HEK293 (cell line): Measurements from ENCODE around the gene KCNC4.
A peak's percentile ranks its signal among the peaks of the same experiment; 100 is the strongest.

Experiments used
- CTCF ChIA-PET: fragments of 350-600 bp; formaldehyde crosslinking; extraction: SDS; loops from one replicate; lab custom pipeline; 2021; ENCODE audit warnings: antibody characterized with exemption; lab: Yijun Ruan, JAX
- POLR2A ChIA-PET: fragments of 300-600 bp; formaldehyde crosslinking; extraction: SDS; loops from one replicate; lab custom pipeline; 2020; ENCODE audit warnings: antibody characterized with exemption, inconsistent platforms; lab: Yijun Ruan, JAX
- H3K27ac ChIP-seq: fragments of 200-500 bp; sonication (Bioruptor generic); 2 replicates; pipeline ENCODE4 v1.5.1; 2014; ENCODE audit warnings: low read depth, low read length, control low read depth, inconsistent platforms; ENCODE audit errors: extremely low read depth
- H3K36me3 ChIP-seq, 2 experiments: fragments of 200-500 bp in 1 of 2; sonication (Bioruptor generic) in 1 of 2; 1 replicate in 1 of 2; 2 replicates in 1 of 2; pipeline ENCODE4 v1.5.1; 2014 to 2017; ENCODE audit warnings: inconsistent platforms in 2 of 2, low read length in 2 of 2; ENCODE audit not compliant: control insufficient read depth in 2 of 2, insufficient read depth in 1 of 2
- H3K4me1 ChIP-seq: fragments of 200-500 bp; sonication (Bioruptor generic); 2 replicates; pipeline ENCODE4 v1.5.1; 2014; ENCODE audit warnings: mild to moderate bottlenecking, low read length, inconsistent platforms; ENCODE audit not compliant: control insufficient read depth, insufficient read depth
- H3K4me3 ChIP-seq: 2 replicates; pipeline ENCODE4 v1.5.1; 2011; ENCODE audit warnings: low read depth, mild to moderate bottlenecking, control low read depth, low read length, moderate library complexity
- H3K9me3 ChIP-seq: fragments of 200-500 bp; sonication (Bioruptor generic); 2 replicates; pipeline ENCODE4 v1.5.1; 2014; ENCODE audit warnings: low read depth, low read length, inconsistent platforms; ENCODE audit not compliant: control insufficient read depth, insufficient read depth
- SALL2 ChIP-seq: fragments of 450-650 bp; formaldehyde crosslinking; IDR thresholded peaks from 2 replicates; pipeline ENCODE4 v1.5.0; 2017; ENCODE audit warnings: missing biosample characterization, mild to moderate bottlenecking, missing genetic modification characterization, borderline replicate concordance
- ZFHX2 ChIP-seq: fragments of 450-650 bp; formaldehyde crosslinking; conservative IDR thresholded peaks from 2 replicates; pipeline ENCODE4 v1.5.1; 2016; ENCODE audit warnings: missing biosample characterization, missing genetic modification characterization
- ZFP41 ChIP-seq: fragments of 450-650 bp; formaldehyde crosslinking; IDR thresholded peaks from 2 replicates; pipeline ENCODE4 v1.5.1; 2016; ENCODE audit warnings: missing biosample characterization, missing genetic modification characterization, borderline replicate concordance
- ZIC2 ChIP-seq: fragments of 450-650 bp; formaldehyde crosslinking; IDR thresholded peaks from 2 replicates; pipeline ENCODE4 v1.5.1; 2016; ENCODE audit warnings: missing biosample characterization, missing genetic modification characterization
- ZNF239 ChIP-seq: fragments of 450-650 bp; formaldehyde crosslinking; IDR thresholded peaks from 2 replicates; pipeline ENCODE4 v1.5.1; 2016; ENCODE audit warnings: missing biosample characterization, missing genetic modification characterization
- ZNF404 ChIP-seq: fragments of 450-650 bp; formaldehyde crosslinking; IDR thresholded peaks from 2 replicates; pipeline ENCODE4 v1.5.1; 2017; ENCODE audit warnings: missing biosample characterization, missing genetic modification characterization
- ZNF473 ChIP-seq: fragments of 450-650 bp; formaldehyde crosslinking; IDR thresholded peaks from 2 replicates; pipeline ENCODE4 v1.5.1; 2017; ENCODE audit warnings: missing biosample characterization, missing genetic modification characterization
- ZNF664 ChIP-seq: fragments of 450-650 bp; formaldehyde crosslinking; IDR thresholded peaks from 2 replicates; pipeline ENCODE4 v1.5.1; 2016; ENCODE audit warnings: missing biosample characterization, missing genetic modification characterization
- ZNF747 ChIP-seq: fragments of 450-650 bp; formaldehyde crosslinking; IDR thresholded peaks from 2 replicates; pipeline ENCODE4 v1.5.1; 2016; ENCODE audit warnings: missing biosample characterization, missing genetic modification characterization
- TF ChIP-seq, protein P1 (sequence below): fragments of 450-650 bp; formaldehyde crosslinking; IDR thresholded peaks from 2 replicates; pipeline ENCODE4 v1.5.1; 2016; ENCODE audit warnings: missing biosample characterization, missing genetic modification characterization
- TF ChIP-seq, protein P2 (sequence below): fragments of 450-650 bp; formaldehyde crosslinking; IDR thresholded peaks from 2 replicates; pipeline ENCODE4 v1.5.1; 2016; ENCODE audit warnings: missing biosample characterization, missing genetic modification characterization, low read depth
- TF ChIP-seq, protein P3 (sequence below): fragments of 450-650 bp; formaldehyde crosslinking; IDR thresholded peaks from 2 replicates; pipeline ENCODE4 v1.5.1; 2016; ENCODE audit warnings: missing biosample characterization, missing genetic modification characterization

KCNC4 gene

DNA sequence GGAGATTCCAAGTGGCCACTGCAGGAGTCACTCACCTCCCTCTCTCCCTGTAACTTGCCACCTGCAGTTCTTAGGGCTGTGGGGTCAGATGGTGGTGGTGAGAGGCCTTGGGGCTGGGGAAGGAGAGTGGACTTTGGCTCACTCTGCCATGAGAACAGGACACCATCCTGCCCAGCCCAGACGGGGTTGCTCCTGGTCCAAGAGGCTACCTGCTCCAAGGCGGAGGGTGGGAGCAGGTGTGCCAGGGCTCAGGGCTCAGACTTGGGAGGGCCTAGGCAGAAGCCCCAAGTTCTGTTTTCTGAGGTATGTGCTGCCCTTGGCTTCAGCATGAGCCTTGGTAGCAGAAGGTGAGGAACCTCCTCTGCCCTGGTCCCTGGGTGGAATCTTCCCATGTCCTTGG lies 11.4 kb upstream of the KCNC4 start:
- Histone ChIP-seq H3K4me3 (no peak overlapping the region), H3K4me1 (no peaks in the 10 kb centered on the region), H3K36me3 (no peaks in the 10 kb centered on the region), H3K9me3 (no peaks in the 10 kb centered on the region), H3K27ac (no peak overlapping the region)
- ChIA-PET POLR2A (no interaction called here), CTCF (interaction anchor here (0.6 to 20.2 kb wide), 3 partner anchors 114 to 261 kb away, joined by 3 to 662 read pairs (median 33); no protein-coding TSS in a partner anchor)
- TF ChIP-seq, protein P1, sequence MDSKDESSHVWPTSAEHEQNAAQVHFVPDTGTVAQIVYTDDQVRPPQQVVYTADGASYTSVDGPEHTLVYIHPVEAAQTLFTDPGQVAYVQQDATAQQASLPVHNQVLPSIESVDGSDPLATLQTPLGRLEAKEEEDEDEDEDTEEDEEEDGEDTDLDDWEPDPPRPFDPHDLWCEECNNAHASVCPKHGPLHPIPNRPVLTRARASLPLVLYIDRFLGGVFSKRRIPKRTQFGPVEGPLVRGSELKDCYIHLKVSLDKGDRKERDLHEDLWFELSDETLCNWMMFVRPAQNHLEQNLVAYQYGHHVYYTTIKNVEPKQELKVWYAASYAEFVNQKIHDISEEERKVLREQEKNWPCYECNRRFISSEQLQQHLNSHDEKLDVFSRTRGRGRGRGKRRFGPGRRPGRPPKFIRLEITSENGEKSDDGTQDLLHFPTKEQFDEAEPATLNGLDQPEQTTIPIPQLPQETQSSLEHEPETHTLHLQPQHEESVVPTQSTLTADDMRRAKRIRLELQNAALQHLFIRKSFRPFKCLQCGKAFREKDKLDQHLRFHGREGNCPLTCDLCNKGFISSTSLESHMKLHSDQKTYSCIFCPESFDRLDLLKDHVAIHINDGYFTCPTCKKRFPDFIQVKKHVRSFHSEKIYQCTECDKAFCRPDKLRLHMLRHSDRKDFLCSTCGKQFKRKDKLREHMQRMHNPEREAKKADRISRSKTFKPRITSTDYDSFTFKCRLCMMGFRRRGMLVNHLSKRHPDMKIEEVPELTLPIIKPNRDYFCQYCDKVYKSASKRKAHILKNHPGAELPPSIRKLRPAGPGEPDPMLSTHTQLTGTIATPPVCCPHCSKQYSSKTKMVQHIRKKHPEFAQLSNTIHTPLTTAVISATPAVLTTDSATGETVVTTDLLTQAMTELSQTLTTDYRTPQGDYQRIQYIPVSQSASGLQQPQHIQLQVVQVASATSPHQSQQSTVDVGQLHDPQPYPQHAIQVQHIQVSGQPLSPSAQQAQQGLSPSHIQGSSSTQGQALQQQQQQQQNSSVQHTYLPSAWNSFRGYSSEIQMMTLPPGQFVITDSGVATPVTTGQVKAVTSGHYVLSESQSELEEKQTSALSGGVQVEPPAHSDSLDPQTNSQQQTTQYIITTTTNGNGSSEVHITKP (tag by site-specific recombination), result 0 out of 2 replicates have a peak, but pooled peaks have one; percentile 20
- TF ChIP-seq, protein P2, sequence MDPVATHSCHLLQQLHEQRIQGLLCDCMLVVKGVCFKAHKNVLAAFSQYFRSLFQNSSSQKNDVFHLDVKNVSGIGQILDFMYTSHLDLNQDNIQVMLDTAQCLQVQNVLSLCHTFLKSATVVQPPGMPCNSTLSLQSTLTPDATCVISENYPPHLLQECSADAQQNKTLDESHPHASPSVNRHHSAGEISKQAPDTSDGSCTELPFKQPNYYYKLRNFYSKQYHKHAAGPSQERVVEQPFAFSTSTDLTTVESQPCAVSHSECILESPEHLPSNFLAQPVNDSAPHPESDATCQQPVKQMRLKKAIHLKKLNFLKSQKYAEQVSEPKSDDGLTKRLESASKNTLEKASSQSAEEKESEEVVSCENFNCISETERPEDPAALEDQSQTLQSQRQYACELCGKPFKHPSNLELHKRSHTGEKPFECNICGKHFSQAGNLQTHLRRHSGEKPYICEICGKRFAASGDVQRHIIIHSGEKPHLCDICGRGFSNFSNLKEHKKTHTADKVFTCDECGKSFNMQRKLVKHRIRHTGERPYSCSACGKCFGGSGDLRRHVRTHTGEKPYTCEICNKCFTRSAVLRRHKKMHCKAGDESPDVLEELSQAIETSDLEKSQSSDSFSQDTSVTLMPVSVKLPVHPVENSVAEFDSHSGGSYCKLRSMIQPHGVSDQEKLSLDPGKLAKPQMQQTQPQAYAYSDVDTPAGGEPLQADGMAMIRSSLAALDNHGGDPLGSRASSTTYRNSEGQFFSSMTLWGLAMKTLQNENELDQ (tag by site-specific recombination), result no peak
- TF ChIP-seq ZNF239 (tag by site-specific recombination) (no peak), ZFP41 (tag by site-specific recombination) (no peak), SALL2 (tag by site-specific recombination) (no peak)

DNA sequence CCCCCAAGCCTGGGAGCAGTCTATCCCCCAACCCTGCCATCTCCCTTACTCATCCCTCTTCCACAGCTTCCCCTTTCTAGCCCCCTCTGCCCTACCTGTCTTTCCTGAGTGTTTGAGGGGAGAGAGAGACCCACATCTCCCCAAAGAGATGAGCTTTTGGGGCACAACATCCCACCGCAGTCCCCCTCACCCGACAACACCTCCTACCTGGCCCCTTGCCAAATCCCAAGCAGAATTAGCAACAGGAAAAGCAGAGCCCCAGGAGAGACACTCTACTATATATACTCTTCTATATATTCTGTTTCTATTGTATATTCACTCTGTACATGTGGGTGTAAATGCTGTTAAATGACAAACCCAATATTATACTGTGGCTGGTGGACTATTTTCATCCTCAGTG lies 9.9 kb upstream of the KCNC4 start:
- no peak for TF ChIP-seq ZNF747 (tag by site-specific recombination)
- TF ChIP-seq, protein P3, sequence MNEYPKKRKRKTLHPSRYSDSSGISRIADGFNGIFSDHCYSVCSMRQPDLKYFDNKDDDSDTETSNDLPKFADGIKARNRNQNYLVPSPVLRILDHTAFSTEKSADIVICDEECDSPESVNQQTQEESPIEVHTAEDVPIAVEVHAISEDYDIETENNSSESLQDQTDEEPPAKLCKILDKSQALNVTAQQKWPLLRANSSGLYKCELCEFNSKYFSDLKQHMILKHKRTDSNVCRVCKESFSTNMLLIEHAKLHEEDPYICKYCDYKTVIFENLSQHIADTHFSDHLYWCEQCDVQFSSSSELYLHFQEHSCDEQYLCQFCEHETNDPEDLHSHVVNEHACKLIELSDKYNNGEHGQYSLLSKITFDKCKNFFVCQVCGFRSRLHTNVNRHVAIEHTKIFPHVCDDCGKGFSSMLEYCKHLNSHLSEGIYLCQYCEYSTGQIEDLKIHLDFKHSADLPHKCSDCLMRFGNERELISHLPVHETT, result no peak
- TF ChIP-seq ZNF473 (tag by site-specific recombination), result no peak
- no peak for TF ChIP-seq ZNF404 (tag by site-specific recombination)

DNA sequence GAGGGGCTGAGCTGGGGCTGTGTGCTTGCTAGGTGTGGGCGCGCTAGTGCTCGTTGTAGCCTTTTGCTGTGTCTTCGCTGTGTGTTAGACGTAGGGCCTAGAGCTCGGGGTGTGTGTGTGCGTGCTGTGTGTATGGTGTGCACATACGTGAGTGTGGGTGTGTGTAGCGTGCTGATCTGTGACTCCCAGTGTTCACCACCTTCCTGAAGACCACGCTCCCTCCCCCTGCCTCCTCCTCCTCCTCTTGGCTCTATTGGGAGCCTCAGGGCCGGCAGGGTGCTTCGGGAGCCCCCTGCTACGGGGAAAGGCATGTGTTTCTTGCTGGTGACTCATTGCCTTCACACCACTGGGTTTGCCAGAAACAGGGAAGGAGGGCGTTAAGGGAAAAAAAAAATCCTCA lies 9.4 kb upstream of the KCNC4 start:
- Histone ChIP-seq H3K9me3 (no peaks in the 10 kb centered on the region), H3K4me3 (no peak overlapping the region), H3K27ac (no peak overlapping the region), H3K36me3 (no peaks in the 10 kb centered on the region), H3K4me1 (no peaks in the 10 kb centered on the region)
- TF ChIP-seq ZNF664 (tag by site-specific recombination) (no peak), ZFHX2 (tag by site-specific recombination) (peak; percentile 50), ZIC2 (tag by site-specific recombination) (peak; percentile 56)
- ChIA-PET CTCF (interaction anchor here (0.6 to 20.2 kb wide), 8 partner anchors 8 to 296 kb away, joined by 3 to 662 read pairs (median 6); no protein-coding TSS in a partner anchor), POLR2A (no interaction called here)

More for the DNA sequence above, 9.9 kb upstream of the KCNC4 start:
- H3K36me3 ChIP-seq, result no peaks in the 10 kb centered on the region
- no peak overlapping the region for H3K4me3 ChIP-seq
- no peaks in the 10 kb centered on the region for H3K4me1 ChIP-seq
- no peak overlapping the region for H3K27ac ChIP-seq
- ChIA-PET POLR2A (no interaction called here), CTCF (interaction anchor here (0.6 to 20.2 kb wide), 6 partner anchors 9 to 297 kb away, joined by 3 to 662 read pairs (median 122); no protein-coding TSS in a partner anchor)
- H3K9me3 ChIP-seq, result no peaks in the 10 kb centered on the region
